Panc1 (cell line): ENCODE data around the gene CBLN1.

ENCODE experiments used
- CTCF ChIP-seq: fragments of 450-650 bp; IDR thresholded peaks from 2 replicates; pipeline ENCODE4 v1.5.1; 2017; ENCODE audit warnings: mild to moderate bottlenecking
- POLR2AphosphoS5 ChIP-seq: IDR thresholded peaks from 2 replicates; pipeline ENCODE4 v1.6.1; 2012; ENCODE audit warnings: mild to moderate bottlenecking, low read depth, low read length, moderate library complexity
- REST ChIP-seq, 2 experiments: IDR thresholded peaks; 2 replicates each; pipeline ENCODE4 v1.6.1; 2011 to 2012; ENCODE audit warnings: low read depth in 2 of 2, control low read depth in 1 of 2, low read length in 1 of 2, mild to moderate bottlenecking in 1 of 2, moderate library complexity in 1 of 2; ENCODE audit not compliant: insufficient read depth in 1 of 2

DNA sequence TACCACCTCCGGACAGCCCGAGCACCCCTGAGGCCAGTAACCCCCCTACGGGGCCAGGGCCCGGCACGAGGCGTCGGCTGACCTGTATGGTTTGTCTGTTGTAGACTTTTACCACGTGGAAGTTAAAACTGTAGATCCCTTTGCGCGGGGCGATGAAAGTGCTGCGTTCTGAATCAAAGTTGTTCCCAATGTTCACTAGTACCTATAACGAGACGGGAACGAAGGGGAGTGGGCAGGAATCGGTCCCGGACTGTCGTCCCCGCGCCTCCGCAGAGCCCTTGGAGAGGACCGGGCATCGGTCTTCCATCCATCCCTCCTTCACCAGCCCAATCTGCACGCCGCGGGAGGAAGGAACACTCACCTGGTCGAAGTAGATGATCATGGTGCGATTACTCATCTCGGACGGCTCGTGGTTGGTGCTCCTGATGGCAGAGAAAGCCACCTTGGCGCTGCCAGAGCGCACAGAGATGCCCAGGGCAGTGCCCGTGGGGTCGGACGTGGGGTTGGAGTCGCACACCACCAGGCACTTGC, 732 bp downstream of the CBLN1 start:
- TF ChIP-seq CTCF: no peak
- no peak for TF ChIP-seq REST (IDR thresholded peaks at IDR 0.05; ENCODE audit: insufficient read depth in 1 of 2, low read depth in 2 of 2, low read length in 1 of 2)
- TF ChIP-seq POLR2AphosphoS5: no peak
